SU-DHL-6 (cell line): ENCODE measurements around the gene KCNJ8.

Source experiments
- H2AFZ ChIP-seq: fragments of 200-600 bp; sonication (generic); 2 replicates; pipeline ENCODE4 v1.6.1; 2014; ENCODE audit warnings: low read depth, mild to moderate bottlenecking, moderate library complexity, mixed read lengths, antibody characterized with exemption, low read length; ENCODE audit not compliant: severe bottlenecking
- H3F3A ChIP-seq: fragments of 200-600 bp; shearing (Covaris generic); 2 replicates; pipeline ENCODE4 v1.6.0; 2016; ENCODE audit warnings: antibody characterized with exemption, mild to moderate bottlenecking; ENCODE audit not compliant: insufficient read depth
- H3K27ac ChIP-seq: fragments of 200-600 bp; sonication (generic); 2 replicates; pipeline ENCODE4 v1.5.1; 2016; ENCODE audit warnings: low read depth, mild to moderate bottlenecking, low read length, moderate library complexity, mixed read lengths
- H3K27me3 ChIP-seq: fragments of 200-600 bp; sonication (generic), shearing (Covaris generic); 2 replicates; pipeline ENCODE4 v1.6.0; 2014; ENCODE audit warnings: mild to moderate bottlenecking, low read length
- H3K36me3 ChIP-seq: fragments of 200-600 bp; sonication (generic); 2 replicates; pipeline ENCODE4 v1.6.1; 2014; ENCODE audit warnings: mild to moderate bottlenecking, low read length, mixed read lengths
- H3K4me2 ChIP-seq: fragments of 300-600, 200-600 bp; shearing (Covaris generic), sonication (generic); 2 replicates; pipeline ENCODE4 v1.6.0; 2014; ENCODE audit warnings: low read length, low read depth, mild to moderate bottlenecking; ENCODE audit not compliant: poor library complexity, severe bottlenecking
- H3K4me3 ChIP-seq: fragments of 200-600 bp; sonication (generic); 2 replicates; pipeline ENCODE4 v1.5.1; 2014; ENCODE audit warnings: antibody characterized with exemption, low read length, mild to moderate bottlenecking, mixed read lengths; ENCODE audit not compliant: insufficient read depth, poor library complexity, severe bottlenecking
- H3K79me2 ChIP-seq: fragments of 200-600 bp; sonication (generic); 2 replicates; pipeline ENCODE4 v1.6.1; 2014; ENCODE audit warnings: mild to moderate bottlenecking, low read length, moderate library complexity; ENCODE audit not compliant: insufficient read depth
- H3K9ac ChIP-seq: fragments of 200-600 bp; sonication (generic); 2 replicates; pipeline ENCODE4 v1.7.0; 2014; ENCODE audit warnings: mild to moderate bottlenecking, low read length
- H3K9me2 ChIP-seq: fragments of 200-600 bp; sonication (generic); replicated peaks from 2 replicates; pipeline ENCODE4 v1.6.1; 2014; ENCODE audit warnings: low read length; ENCODE audit not compliant: insufficient read depth
- H3K9me3 ChIP-seq: fragments of 200-600 bp; sonication (generic); 2 replicates; pipeline ENCODE4 v1.6.1; 2014; ENCODE audit warnings: low read length, mixed read lengths; ENCODE audit not compliant: insufficient read depth
- H4K20me1 ChIP-seq: fragments of 200-600 bp; sonication (generic); 2 replicates; pipeline ENCODE4 v1.6.1; 2014; ENCODE audit warnings: low read depth, mild to moderate bottlenecking, antibody characterized with exemption, low read length, moderate library complexity, mixed read lengths
- EZH2phosphoT487 ChIP-seq: fragments of 200-600 bp; sonication (generic), shearing (Covaris generic); conservative IDR thresholded peaks from 2 replicates; pipeline ENCODE4 v1.6.1; 2018; ENCODE audit warnings: mild to moderate bottlenecking, antibody characterized with exemption, low read length, moderate library complexity, mixed read lengths
- TF ChIP-seq, protein P1 (sequence below): fragments of 200-600 bp; sonication (generic); IDR thresholded peaks from one replicate; pipeline ENCODE4 v1.5.1; 2017; ENCODE audit warnings: antibody characterized with exemption, mild to moderate bottlenecking, low read length, moderate library complexity; ENCODE audit not compliant: insufficient read depth, poor library complexity, severe bottlenecking

The KCNJ8 gene

GRCh38 chr12:21764950-21765349, 9.6 kb downstream of the KCNJ8 start:
- no peak overlapping the region for H2AFZ ChIP-seq
- H3K4me3 ChIP-seq: no peak overlapping the region
- no peak overlapping the region for H3K9ac ChIP-seq
- no peaks in the 10 kb centered on the region for H3K9me2 ChIP-seq
- H3K9me3 ChIP-seq: no peaks in the 10 kb centered on the region
- TF ChIP-seq, protein P1, sequence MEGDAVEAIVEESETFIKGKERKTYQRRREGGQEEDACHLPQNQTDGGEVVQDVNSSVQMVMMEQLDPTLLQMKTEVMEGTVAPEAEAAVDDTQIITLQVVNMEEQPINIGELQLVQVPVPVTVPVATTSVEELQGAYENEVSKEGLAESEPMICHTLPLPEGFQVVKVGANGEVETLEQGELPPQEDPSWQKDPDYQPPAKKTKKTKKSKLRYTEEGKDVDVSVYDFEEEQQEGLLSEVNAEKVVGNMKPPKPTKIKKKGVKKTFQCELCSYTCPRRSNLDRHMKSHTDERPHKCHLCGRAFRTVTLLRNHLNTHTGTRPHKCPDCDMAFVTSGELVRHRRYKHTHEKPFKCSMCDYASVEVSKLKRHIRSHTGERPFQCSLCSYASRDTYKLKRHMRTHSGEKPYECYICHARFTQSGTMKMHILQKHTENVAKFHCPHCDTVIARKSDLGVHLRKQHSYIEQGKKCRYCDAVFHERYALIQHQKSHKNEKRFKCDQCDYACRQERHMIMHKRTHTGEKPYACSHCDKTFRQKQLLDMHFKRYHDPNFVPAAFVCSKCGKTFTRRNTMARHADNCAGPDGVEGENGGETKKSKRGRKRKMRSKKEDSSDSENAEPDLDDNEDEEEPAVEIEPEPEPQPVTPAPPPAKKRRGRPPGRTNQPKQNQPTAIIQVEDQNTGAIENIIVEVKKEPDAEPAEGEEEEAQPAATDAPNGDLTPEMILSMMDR: no peak
- no peak for TF ChIP-seq EZH2phosphoT487
- H3K27ac ChIP-seq: no peak overlapping the region
- no peaks in the 10 kb centered on the region for H4K20me1 ChIP-seq
- H3K36me3 ChIP-seq: no peaks in the 10 kb centered on the region
- H3K4me2 ChIP-seq: no peak overlapping the region
- H3K79me2 ChIP-seq: no peaks in the 10 kb centered on the region
- H3F3A ChIP-seq: no peaks in the 10 kb centered on the region
- no peaks in the 10 kb centered on the region for H3K27me3 ChIP-seq

- H3K36me3 ChIP-seq: no peaks in the 10 kb centered on the region
Observed at GRCh38 chr12:21764065-21764464, 10.4 kb downstream of the KCNJ8 start.

DNA sequence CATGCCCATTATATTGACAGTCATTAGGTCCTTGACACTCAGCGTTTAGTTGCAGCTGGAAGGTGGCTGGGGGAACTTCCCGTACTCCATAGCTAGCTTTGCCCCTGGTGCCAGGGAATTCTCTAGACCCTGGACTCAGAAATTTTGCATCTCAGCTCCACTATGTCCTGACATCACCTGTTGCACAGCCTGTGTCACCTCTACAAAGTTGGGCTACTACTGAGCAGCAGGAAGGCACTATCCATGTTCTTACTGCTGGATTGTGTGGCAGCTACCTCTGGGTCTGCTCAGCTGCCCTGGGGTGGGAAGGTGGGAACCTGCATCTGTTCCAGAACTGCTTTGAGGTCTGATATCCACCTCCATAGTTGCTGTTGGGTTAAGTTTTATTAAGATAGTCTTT, 11.0 kb downstream of the KCNJ8 start:
- Histone ChIP-seq H3K9ac (no peak overlapping the region), H3K4me3 (no peak overlapping the region), H3F3A (no peaks in the 10 kb centered on the region), H3K27ac (no peak overlapping the region), H3K9me2 (no peaks in the 10 kb centered on the region), H3K36me3 (no peaks in the 10 kb centered on the region), H3K27me3 (no peaks in the 10 kb centered on the region), H3K9me3 (no peaks in the 10 kb centered on the region), H3K79me2 (no peaks in the 10 kb centered on the region), H3K4me2 (no peak overlapping the region), H4K20me1 (no peaks in the 10 kb centered on the region), H2AFZ (no peak overlapping the region)
- TF ChIP-seq, protein P1: no peak
- TF ChIP-seq EZH2phosphoT487: no peak

More at GRCh38 chr12:21764065-21764464, 10.4 kb downstream of the KCNJ8 start:
- Histone ChIP-seq H3K9ac (no peak overlapping the region), H3K27me3 (no peaks in the 10 kb centered on the region), H3K4me3 (no peak overlapping the region), H3K79me2 (no peaks in the 10 kb centered on the region), H3K9me2 (no peaks in the 10 kb centered on the region), H3K9me3 (no peaks in the 10 kb centered on the region), H3K4me2 (no peak overlapping the region), H3F3A (no peaks in the 10 kb centered on the region), H4K20me1 (no peaks in the 10 kb centered on the region), H2AFZ (no peak overlapping the region), H3K27ac (no peak overlapping the region)
- no peak for TF ChIP-seq EZH2phosphoT487
- TF ChIP-seq, protein P1: no peak
